NCI-H1930 (cell line): Measurements from ENCODE around the gene FAR2.

ENCODE experiments used
- DNase-seq, 2 experiments: peaks; one replicate each; lab custom pipeline; 2025; lab: John Stamatoyannopoulos, UW

FAR2 gene

DNA sequence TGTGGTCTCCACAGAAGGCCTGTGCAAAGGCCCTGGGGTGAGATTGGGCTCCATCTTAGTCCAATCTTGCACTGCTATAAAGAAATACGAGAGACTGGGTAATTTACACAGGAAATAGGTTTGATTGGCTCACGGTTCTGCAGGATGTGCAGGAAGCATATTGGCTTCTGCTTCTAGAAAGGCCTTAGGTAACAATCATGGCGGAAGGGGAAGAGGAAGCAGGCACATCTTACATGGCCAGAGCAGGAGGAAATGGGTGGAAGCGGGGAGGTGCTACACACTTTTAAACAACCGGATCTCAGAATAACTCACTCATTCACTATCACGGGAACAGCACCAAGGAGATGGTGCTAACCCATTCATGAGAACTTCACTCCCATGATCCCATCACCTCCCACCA, 55.4 kb downstream of the FAR2 start:
- DNase-seq: no peak

DNA sequence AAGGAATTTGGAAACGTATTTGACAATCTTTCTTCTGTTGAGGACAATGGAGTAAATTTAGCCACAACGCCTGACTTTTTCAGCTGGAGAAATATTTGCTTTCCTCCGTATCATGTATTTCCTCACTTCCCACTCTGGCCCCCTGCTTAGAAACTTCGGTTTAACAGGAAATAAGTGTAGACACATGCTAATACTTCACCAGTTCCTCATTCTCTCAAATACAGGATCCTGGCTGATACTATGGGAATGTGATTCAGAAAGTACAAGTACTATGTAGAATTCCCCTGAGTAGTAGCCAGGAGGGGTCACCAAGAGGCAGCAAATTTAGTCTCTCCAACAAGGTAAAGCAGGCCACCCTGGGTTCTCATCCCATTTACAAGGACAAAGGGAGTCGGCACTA, 58.0 kb downstream of the FAR2 start:
- no peak for DNase-seq

DNA sequence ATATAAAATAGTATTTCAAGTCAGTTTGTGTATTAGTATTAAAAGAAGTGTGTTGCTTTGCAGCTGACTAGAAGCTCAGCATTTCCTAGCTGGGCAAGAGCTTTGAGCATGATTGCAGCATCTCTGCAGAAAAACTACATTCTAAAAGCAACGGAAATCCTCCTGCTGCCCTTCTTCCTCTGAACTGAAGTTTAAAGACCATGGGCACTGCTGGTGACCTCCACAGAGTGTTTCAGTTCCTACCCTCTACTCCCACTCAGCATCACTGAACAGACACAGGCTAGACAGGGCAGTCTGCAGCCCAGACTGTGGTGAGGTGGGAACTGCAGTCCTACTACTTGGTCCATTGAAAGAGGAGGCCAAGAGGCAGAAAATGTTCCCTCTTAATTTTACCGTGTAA, 59.0 kb downstream of the FAR2 start:
- DNase-seq: no peak

DNA sequence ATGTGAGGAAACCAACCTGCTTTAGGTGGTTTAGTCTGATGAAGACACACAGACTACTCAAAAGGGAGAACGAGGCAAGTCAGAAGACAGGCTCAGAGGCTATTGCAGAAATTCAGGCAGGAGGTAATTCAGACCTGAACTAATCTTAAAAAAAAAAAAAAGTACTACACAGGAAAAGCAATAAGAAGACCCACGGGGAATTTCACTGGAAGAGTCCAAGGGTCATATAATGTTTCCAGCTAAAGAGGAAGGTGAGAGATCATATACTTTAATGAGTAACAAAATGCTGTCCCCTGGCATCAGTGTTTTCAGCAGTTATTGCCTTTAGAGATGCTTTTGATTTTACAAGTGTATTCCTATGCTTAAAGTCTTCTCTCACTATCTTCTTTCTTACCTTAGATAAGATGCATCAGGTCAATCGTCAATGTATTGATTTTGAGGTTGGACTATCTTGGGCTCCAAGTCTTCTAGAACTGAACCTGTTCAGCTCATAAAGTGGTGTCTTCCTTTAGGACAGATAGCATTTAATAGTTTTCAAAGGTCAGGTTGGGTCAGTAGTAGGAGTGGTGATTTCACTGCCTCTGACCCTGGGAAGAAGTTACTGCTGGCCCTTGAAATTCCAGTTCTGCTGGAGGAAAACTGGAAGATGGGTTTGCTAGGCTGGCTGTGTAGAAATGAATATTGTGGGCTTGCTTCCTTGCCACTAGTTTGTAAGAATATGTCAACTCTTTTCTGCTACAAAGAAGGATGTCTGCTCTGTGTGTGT, 60.0 kb downstream of the FAR2 start:
- no peak for DNase-seq

DNA sequence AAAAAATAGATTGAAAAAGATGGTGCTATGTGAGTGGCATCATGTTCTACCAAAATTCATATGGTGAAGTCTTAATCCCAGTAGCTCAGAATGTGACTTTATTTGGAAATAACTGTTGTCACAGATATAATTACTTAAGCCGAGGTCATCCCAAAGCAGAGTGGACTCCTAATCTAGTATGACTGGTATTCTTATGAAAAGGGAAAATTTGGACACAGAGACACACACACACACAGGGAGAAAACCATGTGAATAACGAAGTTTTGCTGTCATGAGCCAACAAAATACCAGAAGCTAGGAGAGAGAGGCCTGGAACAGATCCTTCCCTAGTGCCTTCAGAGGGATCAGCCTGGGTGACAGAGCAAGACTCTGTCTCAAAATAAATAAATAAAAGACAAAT, 62.6 kb downstream of the FAR2 start:
- no peak for DNase-seq

DNA sequence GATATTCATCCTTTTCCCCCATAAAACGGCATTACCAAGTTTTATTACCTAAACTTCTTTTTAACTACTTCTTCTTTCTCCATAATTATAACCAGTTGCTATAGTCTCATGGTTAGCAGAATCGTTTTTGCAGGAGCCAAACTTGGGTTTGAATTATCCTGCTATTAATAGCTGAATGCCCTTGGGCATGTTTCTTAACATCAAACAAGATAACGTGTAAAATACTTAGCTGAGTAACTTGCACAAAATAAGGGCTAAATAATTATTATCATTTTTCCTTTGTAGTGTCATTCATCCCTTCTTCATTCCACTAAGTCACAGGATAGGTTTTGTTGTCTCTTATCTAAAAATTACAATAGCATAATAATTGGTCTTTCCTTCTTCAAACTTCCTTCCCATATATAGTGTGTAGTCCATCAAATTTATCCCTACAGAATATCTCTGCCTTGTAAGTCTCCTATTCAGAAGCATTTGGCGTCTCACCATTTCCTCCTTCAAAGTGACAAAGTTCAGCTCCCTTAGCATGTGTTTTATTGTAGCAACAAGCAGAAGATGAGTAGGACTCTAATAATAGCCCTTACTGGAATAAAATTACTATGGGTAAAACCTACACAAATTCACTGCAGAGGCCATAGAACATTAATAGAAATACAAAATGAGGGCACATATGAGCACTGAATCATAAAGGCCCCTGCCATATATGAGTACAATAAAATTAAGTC, 63.8 kb downstream of the FAR2 start:
- DNase-seq: no peak

DNA sequence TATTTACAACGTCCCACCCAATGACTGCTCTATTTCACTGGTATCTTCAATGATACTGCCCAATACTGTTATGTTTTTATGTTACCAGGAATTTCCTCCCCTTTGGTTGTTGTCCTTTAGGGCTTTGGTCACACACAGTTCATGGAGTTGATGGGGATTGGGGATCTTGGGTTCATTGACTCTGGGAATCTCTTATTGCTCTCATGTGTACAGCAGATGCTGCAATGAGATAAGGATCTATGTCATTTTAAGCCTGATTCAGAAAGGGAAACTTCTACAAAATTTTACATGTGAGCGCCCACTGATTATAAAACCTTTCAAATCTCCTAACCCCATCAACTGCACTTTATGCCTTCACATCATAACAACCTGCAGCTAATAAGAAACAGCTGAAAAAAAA, 67.2 kb downstream of the FAR2 start:
- no peak for DNase-seq

DNA sequence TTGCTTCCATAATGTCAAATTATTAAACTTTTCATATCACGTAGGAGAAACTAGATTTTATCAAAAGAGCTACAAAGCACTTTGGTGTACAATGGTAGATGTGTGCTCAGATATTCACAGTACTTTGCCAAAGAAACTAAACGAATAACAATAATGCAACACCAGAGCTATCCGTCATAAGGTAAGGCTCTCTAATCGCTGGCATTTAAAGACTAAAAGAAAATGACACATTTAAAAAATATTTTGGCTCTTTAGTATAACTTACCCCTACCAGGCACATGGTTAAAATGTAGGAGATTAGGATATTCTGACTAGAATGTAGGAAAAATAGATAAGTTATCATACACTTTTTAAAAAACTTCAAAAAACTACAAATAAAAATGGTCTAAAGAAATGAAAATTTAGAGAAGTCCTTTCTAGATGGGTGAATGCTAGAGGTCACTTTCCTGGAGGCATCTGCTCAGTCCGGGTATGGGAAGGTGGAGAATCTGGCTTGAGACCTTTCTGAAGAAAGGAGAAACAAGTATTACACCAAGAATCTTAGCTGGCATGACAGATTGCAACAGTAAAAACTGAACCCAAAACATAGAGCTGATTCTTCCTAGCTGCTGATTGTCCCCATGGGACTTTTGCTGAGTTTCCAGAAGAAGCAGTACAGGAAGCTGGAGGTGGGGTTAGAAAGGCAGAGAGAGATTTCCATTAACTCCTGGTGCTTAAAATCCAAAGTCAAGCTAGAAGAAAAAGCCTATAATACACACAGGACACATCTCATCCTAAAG, 67.9 kb downstream of the FAR2 start:
- DNase-seq: no peak

DNA sequence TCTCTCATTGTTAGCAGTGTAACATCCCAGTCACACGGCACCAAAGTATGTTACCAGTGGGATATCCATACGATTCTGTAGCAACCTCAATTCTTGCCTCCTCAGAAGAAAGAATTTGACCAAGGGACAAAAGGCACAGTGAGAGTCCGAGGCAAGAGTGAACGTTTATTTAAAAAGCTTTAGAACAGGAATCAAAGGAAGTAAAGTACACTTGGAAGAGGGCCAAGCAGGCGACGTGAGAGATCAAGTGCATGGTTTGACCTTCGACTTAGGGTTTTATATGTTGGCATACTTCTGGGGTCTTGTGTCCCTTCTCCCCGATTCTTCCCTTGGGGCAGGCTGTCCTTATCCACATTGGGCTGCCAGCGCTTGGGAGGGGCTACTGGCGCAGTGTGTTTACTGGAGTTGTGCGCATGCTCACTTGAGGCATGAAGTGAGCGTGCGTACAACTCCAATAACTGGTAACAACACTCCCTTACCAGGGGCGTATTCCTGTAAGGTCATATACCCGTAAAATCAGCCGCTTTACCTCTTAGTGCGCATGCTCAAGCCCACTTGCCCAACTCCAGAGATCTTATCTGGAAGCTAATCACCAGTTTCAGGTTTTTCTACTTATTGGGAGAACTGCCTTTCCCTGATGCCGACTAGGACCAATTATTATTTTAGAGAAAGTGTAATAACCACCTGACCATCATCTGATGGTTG, 71.7 kb downstream of the FAR2 start:
- DNase-seq: no peak

DNA sequence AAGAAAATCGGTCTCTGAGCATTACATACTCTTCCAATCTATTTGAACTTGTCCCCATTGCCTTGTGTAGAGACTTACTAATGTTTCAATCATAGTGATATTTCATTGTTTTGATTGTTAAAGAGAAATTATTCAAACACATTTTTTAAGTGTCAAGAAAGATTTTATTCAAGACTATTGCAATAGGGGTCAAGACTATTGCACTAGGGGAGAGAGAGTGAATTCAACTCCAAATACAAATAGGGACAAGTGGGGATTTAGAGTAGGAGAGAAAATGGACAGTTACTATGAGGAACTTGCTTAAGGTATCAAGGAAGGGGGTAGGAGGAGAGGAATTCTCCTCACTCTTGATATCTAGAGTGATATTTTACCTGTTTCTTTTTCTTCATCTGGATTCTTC, 73.1 kb downstream of the FAR2 start:
- DNase-seq: no peak

DNA sequence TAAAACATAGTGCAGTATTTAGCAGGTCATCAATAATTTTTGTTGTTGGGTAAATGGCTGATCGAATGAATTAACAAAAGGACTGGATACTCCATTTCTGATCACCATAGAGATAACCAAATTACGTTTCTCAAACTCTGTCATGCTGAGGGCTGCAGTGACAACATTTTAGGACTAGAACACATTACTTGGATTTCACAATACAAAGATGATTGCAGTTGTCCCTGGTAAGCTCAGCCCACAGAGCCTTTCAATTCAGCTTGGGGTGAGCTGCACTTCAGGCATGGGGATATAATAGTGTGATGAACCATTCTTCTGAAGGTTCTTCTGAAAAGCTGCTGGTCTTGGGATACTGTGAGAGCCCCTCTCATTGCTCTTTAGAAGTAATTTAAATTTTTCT, 74.3 kb downstream of the FAR2 start:
- no peak for DNase-seq

DNA sequence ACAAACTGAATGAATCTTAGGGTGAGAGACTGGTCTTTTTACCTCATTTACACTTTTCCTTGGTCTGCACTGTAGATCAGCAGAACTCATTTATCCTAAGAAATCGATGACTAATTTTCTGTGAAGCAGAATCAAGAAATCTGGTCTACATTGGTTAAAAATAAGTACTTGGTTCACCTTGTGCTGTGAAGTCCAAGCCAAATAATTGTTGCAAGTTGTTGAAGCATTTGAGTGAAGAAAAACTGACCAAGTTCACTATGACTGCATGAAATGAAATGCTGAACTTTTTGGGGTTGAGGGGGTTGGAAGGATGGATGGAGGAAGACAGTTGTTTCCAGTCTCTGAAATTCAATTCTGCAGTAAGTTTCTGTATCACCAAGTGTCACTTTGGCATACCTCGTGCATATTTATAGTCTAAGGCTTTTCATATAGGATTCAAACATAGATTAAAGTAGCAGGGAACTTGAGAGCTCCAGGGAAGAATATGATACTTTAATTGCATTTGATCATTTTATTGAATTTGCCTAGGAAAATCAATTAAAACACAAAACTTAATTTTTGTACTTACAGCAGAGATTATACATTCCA, 75.0 kb downstream of the FAR2 start:
- DNase-seq: no peak

DNA sequence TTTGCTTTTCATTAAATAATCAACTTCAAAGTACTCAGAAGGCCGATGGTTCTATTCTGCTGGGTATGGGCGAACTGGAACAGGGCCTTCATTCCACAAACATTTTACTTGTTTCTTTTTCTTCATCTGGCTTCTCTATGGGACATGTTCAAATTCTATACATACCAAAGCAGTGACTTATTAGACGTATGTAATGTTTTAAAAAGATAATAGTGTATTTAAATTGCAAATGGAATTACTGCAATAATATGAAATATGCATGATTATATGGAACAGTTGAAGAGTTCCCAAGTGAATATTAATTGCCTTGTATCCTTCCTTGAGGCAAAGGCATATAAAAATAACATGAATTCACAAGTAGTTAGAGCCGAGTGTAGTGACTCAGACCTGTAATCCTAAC, 75.5 kb downstream of the FAR2 start:
- DNase-seq: no peak

DNA sequence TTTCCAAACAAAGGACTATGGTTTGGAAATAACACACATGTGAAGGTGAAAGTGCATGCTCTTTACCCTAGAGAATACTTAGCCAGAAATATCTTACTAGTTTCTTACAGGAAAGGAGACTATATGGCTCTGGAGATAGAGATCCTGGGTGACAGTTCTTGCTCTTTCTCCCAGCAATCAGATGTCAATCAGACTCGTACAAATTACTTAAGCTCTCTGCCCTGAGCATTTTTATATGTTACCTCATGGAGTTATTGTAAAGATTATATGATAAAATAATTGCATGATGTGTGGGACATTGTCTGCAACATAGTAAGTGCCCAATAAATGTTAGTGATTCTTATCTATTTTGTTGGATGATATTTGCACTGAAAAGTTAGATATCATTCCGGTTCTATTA, 76.8 kb downstream of the FAR2 start:
- no peak for DNase-seq

DNA sequence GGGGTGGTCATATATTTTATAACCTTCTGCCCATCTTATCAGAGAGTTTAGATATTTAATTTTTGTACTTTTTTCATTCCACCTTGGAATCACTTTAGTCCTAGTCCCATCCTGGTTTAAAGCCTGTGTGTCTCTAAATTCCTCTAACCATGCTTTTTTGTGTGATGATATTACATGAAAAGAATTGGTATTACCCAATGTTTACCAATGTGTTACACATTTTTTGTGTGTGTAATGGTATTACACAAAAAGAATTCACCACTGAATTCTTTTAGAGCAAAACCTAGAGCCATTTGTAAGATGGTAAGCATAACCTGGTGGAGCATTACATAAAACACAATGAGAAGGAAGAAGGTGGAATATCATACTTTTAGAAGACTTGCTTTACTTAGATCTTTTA, 77.5 kb downstream of the FAR2 start:
- no peak for DNase-seq

DNA sequence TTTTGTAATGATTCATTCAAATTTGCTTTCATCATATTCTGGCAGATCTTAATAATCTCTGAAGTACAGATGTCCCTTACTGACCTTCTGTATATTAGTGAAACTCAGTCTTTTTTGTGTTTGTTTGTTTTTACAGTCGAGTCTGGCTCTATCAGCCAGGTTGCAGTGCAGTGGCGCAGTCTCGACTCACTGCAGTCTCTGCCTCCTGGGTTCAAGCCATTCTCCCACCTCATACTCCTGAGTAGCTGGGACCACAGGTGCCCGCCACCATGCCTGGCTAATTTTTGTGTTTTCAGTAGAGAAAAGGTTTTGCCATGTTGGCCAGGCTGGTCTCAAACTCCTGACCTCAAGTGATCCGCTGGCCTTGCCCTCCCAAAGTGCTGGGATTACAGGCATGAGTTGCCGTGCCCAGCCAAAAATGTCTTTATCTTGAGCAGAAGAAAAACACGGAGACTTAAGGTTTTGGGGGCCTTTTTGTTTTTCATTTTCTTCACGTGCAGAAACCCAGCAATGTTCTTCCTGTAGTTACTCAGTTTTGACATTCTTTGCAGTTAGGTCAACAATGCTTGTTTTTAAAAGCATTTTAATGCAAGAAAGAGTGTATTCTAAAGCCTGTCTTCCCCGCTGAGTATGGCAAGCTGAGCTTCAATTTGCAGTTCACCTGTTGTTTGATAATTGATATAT, 79.5 kb downstream of the FAR2 start:
- DNase-seq: no peak

DNA sequence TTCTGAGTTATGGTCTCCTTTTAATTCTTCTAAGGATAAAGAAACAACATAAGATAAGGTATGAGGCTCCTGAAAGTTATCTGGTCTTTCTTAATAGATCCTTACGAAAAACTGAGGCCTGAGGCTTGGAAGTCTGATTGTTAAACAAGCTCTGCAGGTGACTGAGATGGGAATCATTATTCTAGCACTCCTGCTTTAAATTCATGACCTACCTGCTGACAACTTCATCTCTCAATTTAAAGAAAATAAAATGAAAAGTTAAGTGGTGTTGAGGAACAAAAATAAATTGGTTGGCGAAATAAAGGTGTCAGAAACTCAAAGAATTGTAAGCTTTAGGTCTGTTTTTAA, 80.1 kb downstream of the FAR2 start:
- no peak for DNase-seq

DNA sequence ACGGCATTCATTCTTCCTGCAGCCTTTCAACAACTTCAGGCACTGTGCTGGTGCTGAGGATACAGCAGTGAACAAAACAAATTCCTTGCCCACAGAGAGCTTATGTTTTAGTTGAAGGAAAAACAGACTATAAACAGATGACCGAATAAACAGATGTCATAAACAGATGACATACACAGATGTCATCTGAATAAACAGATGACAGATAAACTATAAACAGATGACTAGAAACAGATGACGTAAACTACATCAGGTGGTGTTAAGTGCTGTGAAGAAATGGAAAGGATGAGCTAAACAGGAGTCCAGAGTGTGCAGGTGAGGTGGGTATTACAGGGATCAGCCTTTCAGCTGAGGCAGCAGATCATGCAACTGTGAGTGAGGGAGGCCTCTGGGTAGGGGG, 80.9 kb downstream of the FAR2 start:
- no peak for DNase-seq

DNA sequence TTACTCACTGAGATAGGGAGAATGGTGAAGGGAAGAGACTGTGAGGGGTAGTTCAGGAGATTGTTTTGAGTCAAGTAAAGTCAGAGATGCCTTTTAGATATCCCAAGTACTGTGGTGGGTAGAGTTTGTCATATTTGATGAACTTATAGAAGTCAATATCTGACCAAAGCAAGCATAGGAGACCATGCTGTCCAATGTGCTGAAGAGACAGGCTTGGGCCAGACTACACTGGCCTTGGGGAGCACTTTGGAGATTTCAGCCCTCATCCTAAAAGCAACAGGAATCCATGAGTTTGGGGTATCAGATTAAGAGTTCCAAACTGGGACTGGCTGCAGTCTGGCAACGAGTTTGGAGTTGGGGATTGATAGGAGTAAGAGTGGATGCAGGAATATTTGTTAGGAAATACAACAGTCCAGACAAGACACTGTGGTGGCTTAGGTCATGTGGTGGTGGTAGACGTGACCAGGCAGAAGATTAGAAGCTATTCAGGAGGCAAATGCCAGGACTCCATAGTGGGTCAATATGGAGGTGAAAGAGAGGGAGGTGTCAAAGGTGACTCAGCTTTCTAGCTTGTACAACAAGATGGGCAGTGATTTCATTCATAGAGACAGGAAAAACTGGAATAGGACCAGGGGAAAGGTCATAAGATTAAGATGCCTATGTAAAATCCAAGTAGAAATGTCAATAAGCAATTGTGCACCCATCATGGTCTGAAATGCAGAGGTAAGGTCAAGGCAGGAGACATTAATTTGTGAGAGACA, 81.9 kb downstream of the FAR2 start:
- DNase-seq: no peak

DNA sequence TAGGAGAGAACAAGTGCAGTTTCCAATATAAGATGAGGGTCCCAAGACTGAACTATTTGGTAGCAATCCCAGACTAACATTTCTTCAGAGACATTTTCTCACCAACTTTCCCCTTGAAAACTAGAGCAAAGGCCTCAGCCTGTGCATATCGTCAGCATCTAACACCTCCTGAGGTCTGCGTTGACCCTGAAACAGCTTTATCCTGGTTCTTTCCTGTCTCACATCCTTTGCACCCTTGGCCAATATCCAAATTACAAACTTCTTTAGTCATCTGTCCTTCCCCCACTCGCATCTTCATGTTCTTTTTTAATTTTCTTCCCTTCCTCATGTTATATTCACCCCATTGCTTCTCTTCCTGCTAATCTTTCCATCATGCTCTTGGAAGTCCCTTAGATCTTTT, 83.0 kb downstream of the FAR2 start:
- no peak for DNase-seq

DNA sequence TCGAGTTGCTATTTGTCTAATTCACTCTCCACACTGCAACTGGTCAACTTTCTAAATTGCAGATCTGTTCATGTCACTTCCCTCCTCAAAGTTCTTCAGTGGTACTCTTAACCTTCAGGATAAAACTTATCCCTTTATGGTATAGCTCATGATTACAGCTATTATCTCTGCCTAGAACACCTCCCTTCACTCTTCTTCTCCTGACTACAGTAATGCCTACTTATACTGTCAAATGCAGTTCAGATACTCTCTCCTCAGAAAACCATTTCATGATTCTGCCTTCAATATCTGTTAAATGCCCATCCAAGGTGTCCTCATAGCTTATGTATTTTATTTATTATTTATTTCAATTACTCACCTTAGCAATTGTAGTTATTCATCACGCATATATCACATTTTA, 85.5 kb downstream of the FAR2 start:
- no peak for DNase-seq
